CD8-positive, alpha-beta memory T cell (primary cell): ENCODE data around the gene GPC6. TPM values are rescaled to one million over a fixed set of nuclear protein-coding genes. Genes with fewer than 3 reads are reported as not detected.
"Not testable (repeated sequence)": the region's sequence is repeated elsewhere in the genome, so short reads cannot be mapped to it uniquely, and the experiment has no call there.

Source experiments
- CTCF ChIA-PET: fragments of 350-600 bp; sonication (Branson Sonifier 250); formaldehyde crosslinking; loops from one replicate; lab custom pipeline; 2021; ENCODE audit warnings: antibody characterized with exemption; lab: Charles Lee
- POLR2A ChIA-PET: fragments of 350-600 bp; sonication (Branson Sonifier 250); formaldehyde crosslinking; loops from one replicate; lab custom pipeline; 2021; ENCODE audit warnings: antibody characterized with exemption; lab: Charles Lee
- DNase-seq, 5 donors: peaks; one replicate each; pipeline versions ENCODE4 v3.0.0 to v3.0.0-alpha.2; 2020 to 2022; ENCODE audit warnings: mixed read lengths in 1 of 5
- H3K27ac ChIP-seq: one replicate; pipeline ENCODE4 v1.7.0; 2013; ENCODE audit warnings: low read depth, mild to moderate bottlenecking, low read length, moderate library complexity
- H3K27me3 ChIP-seq: 2 replicates; pipeline ENCODE4 v1.7.0; 2013; ENCODE audit warnings: low read length, mild to moderate bottlenecking; ENCODE audit not compliant: insufficient read depth, poor library complexity, severe bottlenecking
- H3K36me3 ChIP-seq: 2 replicates; pipeline ENCODE4 v1.7.0; 2013; ENCODE audit warnings: mild to moderate bottlenecking, low read length, moderate library complexity; ENCODE audit not compliant: insufficient read depth
- H3K4me1 ChIP-seq: 2 replicates; pipeline ENCODE4 v1.7.0; 2013; ENCODE audit warnings: mild to moderate bottlenecking, low read length, moderate library complexity; ENCODE audit not compliant: insufficient read depth
- H3K4me3 ChIP-seq: 2 replicates; pipeline ENCODE4 v1.7.0; 2013; ENCODE audit warnings: mild to moderate bottlenecking, low read length
- H3K9me3 ChIP-seq: 2 replicates; pipeline ENCODE4 v1.7.0; 2013; ENCODE audit warnings: mild to moderate bottlenecking, low read length
- H3K27ac Mint-ChIP-seq, 8 donors: one replicate each; pipeline ENCODE4 v1.8.0; 2020 to 2021; ENCODE audit warnings: mixed read lengths in 8 of 8, mild to moderate bottlenecking in 6 of 8, inconsistent platforms in 3 of 8, moderate library complexity in 3 of 8
- H3K27me3 Mint-ChIP-seq, 2 donors: one replicate each; pipeline ENCODE4 v1.8.0; 2020 to 2021; ENCODE audit warnings: mixed read lengths in 2 of 2, mild to moderate bottlenecking in 1 of 2, moderate library complexity in 1 of 2
- H3K36me3 Mint-ChIP-seq, 3 donors: one replicate each; pipeline ENCODE4 v1.8.0; 2020 to 2021; ENCODE audit warnings: mixed read lengths in 3 of 3, inconsistent platforms in 1 of 3, mild to moderate bottlenecking in 1 of 3
- H3K4me1 Mint-ChIP-seq, 3 donors: one replicate each; pipeline ENCODE4 v1.8.0; 2020 to 2021; ENCODE audit warnings: mixed read lengths in 3 of 3, inconsistent platforms in 1 of 3, mild to moderate bottlenecking in 1 of 3
- H3K4me3 Mint-ChIP-seq, 7 donors: one replicate each; pipeline ENCODE4 v1.8.0; 2020 to 2021; ENCODE audit warnings: mixed read lengths in 7 of 7, mild to moderate bottlenecking in 6 of 7, moderate library complexity in 4 of 7, inconsistent platforms in 2 of 7
- H3K9me3 Mint-ChIP-seq, 5 donors: one replicate each; pipeline ENCODE4 v1.8.0; 2020 to 2022; ENCODE audit warnings: mixed read lengths in 5 of 5, mild to moderate bottlenecking in 3 of 5, moderate library complexity in 2 of 5, inconsistent platforms in 1 of 5
- polyA plus RNA-seq: library from polyadenylated mRNA; unstranded; fragments of 300-500 nt; fragmentation: Illumina TruSeq; gene quantifications from one replicate; pipeline ENCODE4 v1.2.3, GENCODE V29; 2021
- total RNA-seq, 2 experiments: library from RNA; stranded (reverse); gene quantifications; one replicate each; pipeline ENCODE4 v1.2.3, GENCODE V29; 2021

The GPC6 gene
- total and polyA plus RNA-seq, 3 experiments from 2014 or later: not detected

- Histone ChIP-seq H3K9me3 (no peaks in the 10 kb centered on the region), H3K27ac (no peak overlapping the region), H3K4me1 (no peaks in the 10 kb centered on the region), H3K27me3 (no peaks in the 10 kb centered on the region), H3K36me3 (no peaks in the 10 kb centered on the region), H3K4me3 (no peak overlapping the region)
- no peaks in the 10 kb centered on the region for H3K36me3 Mint-ChIP-seq
- no peak overlapping the region for H3K27ac Mint-ChIP-seq
- ChIA-PET POLR2A (no interaction called here), CTCF (no interaction called here)
- peaks cover 0 to 2% of the 10 kb centered on the region in 2 donors for H3K27me3 Mint-ChIP-seq
- no peaks in the 10 kb centered on the region for H3K4me1 Mint-ChIP-seq
- no peak overlapping the region for H3K4me3 Mint-ChIP-seq
- no peak for DNase-seq
- peaks cover 2 to 15% (median 5%) of the 10 kb centered on the region in 5 donors for H3K9me3 Mint-ChIP-seq
These were observed 245.7 kb downstream of the GPC6 start for GRCh38 chr13:93472296-93472695.

- no peak overlapping the region for H3K27ac ChIP-seq
- H3K9me3 ChIP-seq: no peaks in the 10 kb centered on the region
- DNase-seq: no peak
- no peaks in the 10 kb centered on the region for H3K4me1 Mint-ChIP-seq
- no peaks in the 10 kb centered on the region for H3K36me3 ChIP-seq
- H3K27me3 ChIP-seq: no peaks in the 10 kb centered on the region
- no peak overlapping the region for H3K4me3 ChIP-seq
- peaks cover 2 to 15% (median 5%) of the 10 kb centered on the region in 5 donors for H3K9me3 Mint-ChIP-seq
- H3K36me3 Mint-ChIP-seq: no peaks in the 10 kb centered on the region
- CTCF ChIA-PET: no interaction called here
- no peak overlapping the region for H3K27ac Mint-ChIP-seq
- POLR2A ChIA-PET: no interaction called here
- no peaks in the 10 kb centered on the region for H3K4me1 ChIP-seq
- no peak overlapping the region for H3K4me3 Mint-ChIP-seq
- peaks cover 0 to 2% of the 10 kb centered on the region in 2 donors for H3K27me3 Mint-ChIP-seq
These were observed 246.2 kb downstream of the GPC6 start for GRCh38 chr13:93472814-93473296.

- CTCF ChIA-PET: no interaction called here
- Mint-ChIP-seq H3K4me3 (no peak overlapping the region), H3K27me3 (peaks cover 0 to 2% of the 10 kb centered on the region in 2 donors), H3K4me1 (no peaks in the 10 kb centered on the region), H3K36me3 (no peaks in the 10 kb centered on the region), H3K9me3 (peaks cover 2 to 15% (median 5%) of the 10 kb centered on the region in 5 donors), H3K27ac (no peak overlapping the region)
- no peaks in the 10 kb centered on the region for H3K27me3 ChIP-seq
- no peaks in the 10 kb centered on the region for H3K9me3 ChIP-seq
- no peak overlapping the region for H3K4me3 ChIP-seq
- no peak for DNase-seq
- POLR2A ChIA-PET: no interaction called here
- no peak overlapping the region for H3K27ac ChIP-seq
- no peaks in the 10 kb centered on the region for H3K4me1 ChIP-seq
- H3K36me3 ChIP-seq: no peaks in the 10 kb centered on the region
These were observed 247.0 kb downstream of the GPC6 start for GRCh38 chr13:93473441-93474270.

- H3K36me3 Mint-ChIP-seq: no peaks in the 10 kb centered on the region
- no peaks in the 10 kb centered on the region for H3K4me1 Mint-ChIP-seq
- H3K4me3 Mint-ChIP-seq: no peak overlapping the region
- ChIA-PET CTCF (no interaction called here), POLR2A (no interaction called here)
- H3K9me3 ChIP-seq: no peaks in the 10 kb centered on the region
- H3K4me1 ChIP-seq: no peaks in the 10 kb centered on the region
- H3K9me3 Mint-ChIP-seq: peaks cover 0 to 5% (median 3%) of the 10 kb centered on the region in 5 donors
- peaks cover 0 to 2% of the 10 kb centered on the region in 2 donors for H3K27me3 Mint-ChIP-seq
- no peaks in the 10 kb centered on the region for H3K27me3 ChIP-seq
- no peak overlapping the region for H3K4me3 ChIP-seq
- no peak overlapping the region for H3K27ac ChIP-seq
- DNase-seq: no peak
- H3K27ac Mint-ChIP-seq: no peak overlapping the region
- H3K36me3 ChIP-seq: no peaks in the 10 kb centered on the region
These were observed 249.6 kb downstream of the GPC6 start for GRCh38 chr13:93476175-93476574.

- Histone ChIP-seq H3K27ac (no peak overlapping the region), H3K27me3 (no peaks in the 10 kb centered on the region), H3K4me3 (no peak overlapping the region), H3K4me1 (no peaks in the 10 kb centered on the region), H3K36me3 (no peaks in the 10 kb centered on the region), H3K9me3 (no peaks in the 10 kb centered on the region)
- Mint-ChIP-seq H3K9me3 (peaks cover 0 to 5% (median 3%) of the 10 kb centered on the region in 5 donors), H3K27ac (no peak overlapping the region), H3K36me3 (no peaks in the 10 kb centered on the region), H3K4me3 (no peak overlapping the region), H3K4me1 (no peaks in the 10 kb centered on the region), H3K27me3 (peaks cover 0 to 2% of the 10 kb centered on the region in 2 donors)
- ChIA-PET CTCF (no interaction called here), POLR2A (no interaction called here)
- DNase-seq: no peak
These were observed 250.6 kb downstream of the GPC6 start for GRCh38 chr13:93477238-93477637.

GRCh38 chr13:93480553-93481106, 254.0 kb downstream of the GPC6 start:
- no peak for DNase-seq
- no peaks in the 10 kb centered on the region for H3K27me3 Mint-ChIP-seq
- H3K4me3 Mint-ChIP-seq: no peak overlapping the region
- POLR2A ChIA-PET: no interaction called here
- Histone ChIP-seq H3K36me3 (no peaks in the 10 kb centered on the region), H3K27me3 (no peaks in the 10 kb centered on the region), H3K4me3 (no peak overlapping the region), H3K4me1 (no peaks in the 10 kb centered on the region), H3K27ac (no peak overlapping the region), H3K9me3 (no peaks in the 10 kb centered on the region)
- no peaks in the 10 kb centered on the region for H3K36me3 Mint-ChIP-seq
- no peak overlapping the region for H3K27ac Mint-ChIP-seq
- CTCF ChIA-PET: no interaction called here
- H3K9me3 Mint-ChIP-seq: peaks cover 0 to 3% (median 0%) of the 10 kb centered on the region in 5 donors
- no peaks in the 10 kb centered on the region for H3K4me1 Mint-ChIP-seq

GRCh38 chr13:93496117-93496516, 269.5 kb downstream of the GPC6 start:
- H3K27me3 Mint-ChIP-seq, H3K4me1 ChIP-seq, H3K4me1 Mint-ChIP-seq, H3K36me3 ChIP-seq, H3K36me3 Mint-ChIP-seq, H3K27me3 ChIP-seq, H3K9me3 ChIP-seq, CTCF ChIA-PET, H3K4me3 Mint-ChIP-seq, H3K4me3 ChIP-seq, H3K27ac Mint-ChIP-seq, H3K9me3 Mint-ChIP-seq, H3K27ac ChIP-seq, DNase-seq, POLR2A ChIA-PET: not testable (repeated sequence)

GRCh38 chr13:93496985-93497673, 270.5 kb downstream of the GPC6 start:
- H3K36me3 Mint-ChIP-seq: no peaks in the 10 kb centered on the region

More at GRCh38 chr13:93496985-93497673, 270.5 kb downstream of the GPC6 start:
- Mint-ChIP-seq H3K4me3 (no peak overlapping the region), H3K9me3 (peaks cover 0 to 9% (median 1%) of the 10 kb centered on the region in 5 donors), H3K27ac (no peak overlapping the region), H3K27me3 (no peaks in the 10 kb centered on the region), H3K4me1 (no peaks in the 10 kb centered on the region)
- H3K4me1 ChIP-seq: no peaks in the 10 kb centered on the region
- H3K36me3 ChIP-seq: no peaks in the 10 kb centered on the region
- ChIA-PET CTCF (no interaction called here), POLR2A (no interaction called here)
- no peak for DNase-seq
- no peaks in the 10 kb centered on the region for H3K9me3 ChIP-seq
- no peak overlapping the region for H3K27ac ChIP-seq
- H3K4me3 ChIP-seq: no peak overlapping the region
- H3K27me3 ChIP-seq: no peaks in the 10 kb centered on the region
